DND-41 (cell line): Measurements from ENCODE around the gene PHACTR3.

Source experiments
- CTCF ChIP-seq: IDR thresholded peaks from 2 replicates; pipeline ENCODE4 v1.5.1; 2012; ENCODE audit warnings: borderline replicate concordance, low read length, moderate library complexity, mild to moderate bottlenecking; ENCODE audit not compliant: poor library complexity, severe bottlenecking; ENCODE audit errors: extremely low read depth
- EZH2 ChIP-seq: IDR thresholded peaks from 3 replicates; pipeline ENCODE4 v1.6.1; 2012; ENCODE audit warnings: borderline replicate concordance, low read depth, mild to moderate bottlenecking, moderate library complexity, low read length, inconsistent platforms; ENCODE audit not compliant: severe bottlenecking

DNA sequence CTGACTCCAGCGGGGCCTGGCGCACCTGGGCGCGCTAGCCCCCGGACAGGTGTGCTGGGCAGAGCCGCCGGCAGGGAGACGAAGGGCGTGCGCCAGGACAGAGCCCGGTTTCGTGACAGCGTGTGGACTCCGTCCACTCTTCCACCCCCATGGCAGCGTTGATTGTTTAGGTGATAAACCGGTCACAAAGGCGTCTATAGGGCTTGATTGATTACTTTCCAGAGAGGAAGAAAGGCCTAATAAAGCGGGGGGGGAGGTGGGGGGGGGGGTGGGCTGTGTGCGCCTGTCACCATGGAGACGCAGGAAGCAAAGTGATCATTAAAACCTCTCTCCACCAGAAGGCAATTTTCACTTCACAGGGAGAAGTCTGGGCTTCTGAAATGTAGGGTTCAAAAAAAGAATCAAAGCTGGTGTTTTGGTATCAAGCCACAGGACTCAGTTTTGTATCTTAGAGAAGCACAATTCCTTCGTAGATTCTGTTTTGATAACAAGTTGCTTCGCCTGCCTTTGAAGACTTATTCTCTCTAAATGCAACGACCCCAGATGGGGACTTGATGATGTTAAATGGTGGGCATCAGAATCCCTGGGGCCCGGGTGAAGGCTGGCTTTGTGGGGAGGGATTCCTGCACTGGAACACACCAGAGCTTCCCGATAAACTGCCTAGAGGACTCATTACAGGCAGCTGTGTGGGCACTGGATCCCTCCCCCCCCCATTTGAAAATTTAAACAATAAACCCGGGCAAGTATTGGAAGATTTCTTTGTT lies 1.4 kb downstream of the PHACTR3 start:
- no peak for TF ChIP-seq CTCF
- no peak for TF ChIP-seq EZH2
